ENCODE data around the gene CA5A.
"Not testable (repeated sequence)": the region's sequence is repeated elsewhere in the genome, so short reads cannot be mapped to it uniquely, and the experiment has no call there.

Gene CA5A

DNA sequence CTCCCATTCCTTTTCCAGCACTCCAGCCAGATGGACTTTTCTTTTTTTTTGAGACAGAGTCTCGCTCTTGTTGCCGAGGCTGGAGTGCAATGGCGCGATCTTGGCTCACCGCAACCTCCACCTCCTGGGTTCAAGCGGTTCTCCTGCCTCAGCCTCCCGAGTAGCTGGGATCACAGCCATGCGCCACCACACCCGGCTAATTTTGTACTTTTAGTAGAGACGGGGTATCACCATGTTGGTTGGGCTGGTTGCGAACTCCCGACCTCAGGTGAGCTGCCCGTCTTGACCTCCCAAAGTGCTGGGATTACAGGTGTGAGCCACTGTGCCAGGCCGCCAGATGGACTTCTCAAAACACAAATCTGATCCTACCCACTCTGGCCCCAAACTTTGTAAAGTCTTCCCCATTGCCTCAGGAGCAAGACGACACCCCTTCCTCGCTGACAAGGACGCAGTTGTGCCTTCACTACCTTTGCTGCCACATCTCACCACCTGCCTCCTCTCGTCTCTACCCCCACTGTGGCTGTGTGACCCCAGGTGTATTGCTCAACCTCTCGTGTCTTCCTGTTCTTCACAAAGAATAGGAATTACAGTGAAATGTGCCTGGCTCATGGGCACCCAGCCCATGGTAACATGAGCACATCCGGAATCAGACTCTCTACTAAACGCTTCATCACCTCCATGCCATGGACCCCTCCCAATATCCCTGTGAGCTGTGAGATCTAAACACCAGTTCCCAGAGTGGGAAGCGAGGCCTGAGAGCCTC lies 11.2 kb upstream of the CA5A start:
- no peak for DNase-seq

DNA sequence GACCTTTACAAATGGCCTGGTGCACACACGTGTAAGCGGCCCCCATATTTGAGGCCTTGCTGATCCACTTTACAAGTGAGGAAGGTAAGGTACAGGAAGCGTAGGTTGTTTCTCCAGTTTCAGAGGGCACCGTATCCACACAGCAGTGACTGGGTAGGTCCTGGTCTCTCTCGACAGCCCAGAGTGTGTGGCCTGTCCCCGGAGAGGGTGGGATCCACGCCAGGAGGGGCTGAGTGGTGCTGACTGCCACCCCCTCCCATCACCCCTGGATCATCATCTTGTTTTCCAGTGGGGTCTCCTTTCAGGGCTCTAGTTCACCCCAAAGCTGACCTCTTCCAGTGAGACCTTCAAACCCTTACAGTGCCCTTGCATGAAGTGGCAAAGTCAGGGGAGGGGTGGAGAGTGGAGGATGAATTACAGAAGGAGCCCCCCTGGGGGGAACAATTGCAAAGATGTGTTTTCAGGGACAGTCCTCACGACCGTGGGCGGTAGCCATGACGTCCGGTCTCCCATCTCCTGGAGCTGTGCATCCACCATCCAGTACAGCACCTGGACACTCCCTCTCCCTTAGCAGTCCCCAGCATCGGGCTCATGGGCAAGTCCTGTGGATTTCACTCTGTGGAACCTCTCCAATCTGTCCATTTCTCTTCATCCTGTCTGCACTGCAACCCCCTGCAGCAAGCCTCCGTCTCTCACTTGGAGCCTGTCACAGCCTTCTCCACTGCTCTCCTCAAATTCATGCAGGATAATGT lies 10.4 kb upstream of the CA5A start:
- no peak for DNase-seq

DNA sequence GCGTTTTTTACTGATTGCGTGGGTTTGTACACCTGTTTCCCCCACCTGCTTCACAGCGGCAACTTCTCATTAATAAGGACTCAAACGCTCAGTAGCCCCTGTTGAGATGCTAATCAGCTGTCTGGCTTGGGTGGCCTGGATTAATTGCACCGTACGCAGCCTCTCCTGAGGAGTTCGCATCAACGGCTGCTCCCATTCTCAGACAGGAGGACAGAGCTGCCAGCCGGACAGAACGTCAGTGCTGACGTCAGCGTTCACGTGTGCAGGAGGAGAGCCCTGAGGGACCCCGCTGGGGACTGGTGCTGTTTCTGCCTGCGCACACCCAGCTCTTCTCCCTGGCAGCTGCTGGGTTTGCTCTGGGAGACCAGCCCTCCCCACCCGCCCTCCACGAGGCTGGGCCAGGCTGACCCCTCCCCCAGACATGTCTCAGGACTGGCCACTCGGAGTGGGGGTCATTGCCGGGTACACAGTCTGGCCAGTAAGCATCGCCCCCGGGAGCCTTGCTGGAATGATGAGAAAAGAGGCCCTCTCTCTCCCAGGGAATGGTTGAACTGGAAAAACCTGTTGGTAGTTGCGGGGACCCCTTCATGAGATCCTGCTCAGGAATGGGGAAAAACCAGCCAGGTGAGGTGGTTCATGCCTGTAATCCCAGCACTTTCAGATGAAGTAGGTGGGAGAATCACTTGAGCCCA lies 9.2 kb upstream of the CA5A start:
- peak; percentile 23 for DNase-seq

DNA sequence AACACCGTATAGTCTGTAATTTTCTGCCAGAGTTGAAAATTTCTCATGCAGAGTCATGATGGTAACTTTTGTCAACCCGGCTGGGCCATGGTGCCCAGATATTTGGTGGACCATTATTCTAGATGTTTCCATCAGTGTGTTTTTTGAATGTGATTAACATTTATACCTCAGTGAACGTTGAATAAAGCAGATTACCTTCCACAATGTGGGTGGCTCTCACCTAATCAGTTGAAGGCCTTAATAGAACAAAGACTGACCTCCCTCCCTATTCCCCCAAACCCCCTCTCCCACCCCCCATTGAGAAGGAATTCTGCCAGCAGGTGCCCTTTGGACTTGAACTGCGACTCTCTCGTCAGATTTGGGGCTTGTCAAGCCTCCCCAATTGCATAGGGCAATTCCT lies 6.4 kb upstream of the CA5A start:
- DNase-seq = no peak

DNA sequence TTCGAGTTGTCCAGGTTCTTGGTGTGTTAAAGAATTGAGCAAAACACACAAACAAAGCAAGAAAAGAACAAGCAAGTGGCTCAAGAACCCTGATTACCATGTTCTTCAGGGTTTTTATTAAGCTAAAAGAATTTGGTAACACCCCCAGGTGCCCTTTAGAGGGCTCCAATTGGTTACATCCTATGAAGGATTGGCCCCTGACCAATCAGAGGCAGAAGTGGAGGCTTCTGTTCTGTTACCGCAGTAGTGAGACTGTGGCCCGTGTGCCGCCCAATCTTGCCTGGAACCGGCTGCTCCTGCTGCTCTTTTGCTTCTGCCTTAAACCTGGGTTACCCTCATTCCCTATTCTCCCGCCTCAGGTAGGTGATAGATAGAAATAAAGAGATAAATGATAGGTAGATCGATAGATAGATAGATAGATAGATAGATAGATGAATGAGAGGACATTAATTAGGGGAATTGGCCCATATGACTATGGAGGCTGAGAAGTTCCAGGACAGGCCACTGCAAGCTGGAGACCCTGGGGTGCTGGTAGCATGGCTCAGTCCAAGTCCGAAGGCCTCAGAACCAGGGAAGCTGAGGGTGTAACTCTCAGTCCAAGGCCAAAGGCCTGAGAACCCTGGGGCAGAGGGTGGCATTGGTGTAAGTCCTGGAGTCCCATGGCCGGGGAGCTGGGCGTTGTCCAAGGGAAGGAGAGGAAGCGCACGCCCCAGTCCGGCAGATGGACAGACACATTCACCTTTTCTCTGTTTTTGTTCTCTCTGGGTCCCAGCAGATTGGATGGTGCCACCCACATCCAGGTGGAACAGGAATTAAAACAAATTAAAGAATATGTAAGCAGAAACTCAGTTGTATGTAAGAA lies 3.5 kb upstream of the CA5A start:
- DNase-seq = no peak

DNA sequence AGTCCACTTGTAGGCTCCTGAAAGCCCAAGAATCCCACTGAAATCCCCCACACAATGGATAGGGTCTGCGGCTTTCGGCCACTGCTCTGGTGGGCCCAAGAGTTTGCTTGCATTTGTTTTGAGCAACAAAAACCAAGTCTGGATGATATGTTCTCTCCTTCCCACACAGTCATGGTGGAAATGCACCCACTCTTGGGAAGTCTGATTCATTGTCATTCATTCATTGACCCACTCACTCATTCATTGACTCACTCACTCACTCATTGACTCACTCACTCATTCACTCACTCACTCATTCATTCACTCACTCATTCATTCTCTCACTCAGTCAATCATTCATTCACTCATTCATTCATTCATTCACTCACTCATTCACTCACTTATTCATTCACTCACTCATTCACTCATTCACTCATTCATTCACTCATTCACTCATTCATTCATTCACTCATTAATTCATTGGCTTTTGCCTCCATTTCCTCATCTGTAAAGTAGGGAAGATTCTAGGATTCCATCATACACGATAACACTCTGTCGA lies 2.2 kb upstream of the CA5A start:
- DNase-seq = no peak

DNA sequence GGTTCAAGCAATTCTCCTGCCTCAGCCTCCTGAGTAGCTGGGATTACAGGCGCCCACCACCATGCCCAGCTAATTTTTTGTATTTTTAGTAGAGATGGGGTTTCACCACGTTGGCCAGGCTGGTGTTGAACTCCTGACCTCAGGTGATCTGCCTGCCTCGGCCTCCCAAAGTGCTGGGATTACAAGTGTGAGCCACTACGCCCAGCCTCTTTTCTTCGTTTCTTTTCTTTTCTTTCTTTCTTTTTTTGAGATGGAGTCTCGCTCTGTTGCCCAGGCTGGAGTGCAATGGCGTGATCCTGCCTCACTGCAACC lies 858 bp upstream of the CA5A start:
- DNase-seq = not testable (repeated sequence)

DNA sequence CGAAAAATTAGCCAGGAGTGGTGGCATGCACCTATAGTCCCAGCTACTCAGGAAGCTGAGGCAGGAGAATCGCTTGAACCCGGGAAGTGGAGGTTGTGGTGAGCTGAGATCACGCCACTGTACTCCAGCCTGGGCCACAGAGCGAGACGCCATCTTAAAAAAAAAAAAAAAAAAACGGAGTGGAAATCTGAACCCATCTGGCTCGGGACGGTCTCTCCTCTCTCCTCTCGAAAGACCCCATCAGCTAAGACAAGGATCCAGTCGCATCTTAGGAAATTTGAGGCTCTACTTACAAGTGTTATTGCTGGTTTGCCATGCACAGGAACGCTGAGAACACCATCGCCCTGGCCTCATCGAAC lies 334 bp downstream of the CA5A start:
- DNase-seq = not testable (repeated sequence)

DNA sequence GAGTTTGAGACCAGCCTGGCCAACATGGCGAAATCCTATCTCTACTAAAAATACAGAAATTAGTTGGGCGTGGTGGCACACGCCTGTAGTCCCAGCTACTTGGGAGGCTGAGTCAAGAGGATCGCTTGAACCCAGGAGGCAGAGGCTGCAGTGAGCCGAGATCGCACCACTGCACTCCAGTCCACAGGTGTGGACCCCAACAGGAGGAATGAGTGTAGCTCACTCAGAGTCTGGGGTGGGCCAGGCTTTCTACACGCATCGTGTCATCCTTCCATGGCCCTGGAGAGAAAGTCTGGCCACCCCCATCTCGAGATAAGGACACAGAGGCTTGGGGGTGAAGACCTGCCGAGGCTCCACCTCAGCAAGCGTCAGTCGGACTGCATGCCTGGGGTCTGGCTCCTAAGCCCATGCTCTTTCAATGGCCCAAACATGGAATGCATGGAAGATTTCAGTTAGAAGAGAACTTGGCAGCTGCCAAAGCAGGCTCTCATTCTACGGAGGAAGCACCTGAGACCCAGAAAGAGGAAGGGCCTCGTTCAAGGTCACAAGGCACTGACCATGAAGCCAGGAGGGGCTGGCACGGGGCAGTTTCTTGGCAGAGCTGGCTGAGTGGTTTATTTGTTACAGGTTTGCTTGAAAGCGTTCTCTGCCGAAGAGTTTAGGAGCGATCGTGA lies 1.4 kb downstream of the CA5A start:
- not testable (repeated sequence) for DNase-seq

DNA sequence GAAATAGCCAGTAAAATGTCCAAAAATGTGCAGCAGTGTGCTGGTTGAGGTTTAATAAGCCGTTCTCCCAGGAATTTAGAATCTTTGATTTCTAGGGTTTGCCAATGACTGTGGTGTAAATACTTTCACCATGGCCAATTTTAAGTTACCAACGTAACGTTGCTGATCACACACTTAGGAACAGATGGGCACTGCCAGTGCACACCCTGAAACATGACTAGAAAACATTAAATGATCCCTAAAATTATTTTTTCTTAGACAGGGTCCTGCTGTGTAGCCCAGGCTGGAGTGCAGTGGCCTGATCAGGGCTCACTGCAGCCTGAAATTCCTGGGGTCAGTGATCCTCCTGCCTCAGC lies 3.2 kb downstream of the CA5A start:
- no peak for DNase-seq

DNA sequence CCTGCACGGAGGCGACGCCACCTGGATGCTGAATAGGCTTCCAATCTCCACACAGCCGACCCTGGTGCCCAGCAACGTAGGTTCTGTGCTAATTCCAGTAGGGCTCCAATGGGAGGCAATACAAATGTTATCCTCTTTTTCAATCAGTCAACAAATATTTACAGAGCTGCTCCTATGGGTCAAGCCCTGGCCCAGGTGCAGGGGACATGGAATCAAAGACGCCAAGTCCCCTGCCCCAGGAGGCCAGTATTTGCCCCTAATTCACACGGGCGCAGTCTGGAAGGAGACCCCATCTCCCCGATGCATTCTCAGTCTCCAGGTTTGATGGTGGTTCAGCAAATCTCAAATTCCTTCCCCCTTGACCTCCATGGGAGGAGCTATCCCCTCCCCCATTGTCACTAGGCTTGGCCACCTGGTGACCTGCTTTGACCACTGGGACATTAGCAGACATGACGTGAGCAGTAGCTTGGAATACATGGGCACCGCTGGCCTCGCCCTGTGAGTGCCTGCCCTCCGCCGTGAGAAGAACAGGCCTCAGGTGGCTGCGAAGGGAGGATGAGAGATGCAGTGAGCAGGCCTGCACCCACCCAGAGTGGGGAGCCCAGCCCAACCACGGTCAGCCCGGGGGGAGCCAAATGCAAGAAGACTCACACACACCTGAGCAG lies 3.7 kb downstream of the CA5A start:
- not testable (repeated sequence) for DNase-seq

DNA sequence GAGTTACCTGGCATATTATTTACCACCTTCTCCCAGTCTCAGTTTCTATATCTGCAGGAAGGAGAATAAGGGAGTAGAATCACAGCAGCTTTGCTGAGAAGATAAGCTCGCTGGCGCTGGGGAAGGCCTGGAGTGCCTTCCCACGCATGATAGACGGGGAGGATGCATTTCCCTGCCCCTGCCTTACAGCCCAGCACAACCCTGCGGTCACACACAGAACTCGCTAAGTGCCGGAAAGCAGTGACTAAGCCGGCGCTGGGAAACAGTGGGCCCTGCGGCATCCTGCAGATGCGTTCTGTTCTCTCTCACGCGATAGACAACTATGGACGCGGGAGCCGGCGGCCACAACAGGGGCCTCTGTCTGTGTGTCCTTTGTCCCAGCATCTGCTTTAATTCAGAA lies 4.8 kb downstream of the CA5A start:
- DNase-seq = no peak

DNA sequence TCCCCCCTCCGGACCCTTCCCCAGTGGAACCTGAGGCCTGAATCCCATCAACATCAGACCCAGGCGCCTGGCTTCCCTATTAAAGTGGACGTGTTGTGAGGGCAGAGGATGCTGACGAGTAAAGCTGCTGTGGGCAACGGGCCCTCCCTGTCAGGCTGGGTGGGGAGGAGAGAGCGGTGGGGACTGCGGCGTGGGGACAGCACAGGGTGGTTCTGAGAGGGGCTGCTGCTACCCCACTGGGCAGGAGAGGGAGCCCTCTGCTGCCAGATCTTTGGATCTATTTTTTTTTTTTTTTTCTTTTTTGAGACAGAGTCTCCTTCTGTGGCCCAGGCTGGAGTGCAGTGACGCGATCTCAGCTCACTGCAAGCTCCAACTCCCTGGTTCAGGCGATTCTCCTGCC lies 5.9 kb downstream of the CA5A start:
- no peak for DNase-seq

DNA sequence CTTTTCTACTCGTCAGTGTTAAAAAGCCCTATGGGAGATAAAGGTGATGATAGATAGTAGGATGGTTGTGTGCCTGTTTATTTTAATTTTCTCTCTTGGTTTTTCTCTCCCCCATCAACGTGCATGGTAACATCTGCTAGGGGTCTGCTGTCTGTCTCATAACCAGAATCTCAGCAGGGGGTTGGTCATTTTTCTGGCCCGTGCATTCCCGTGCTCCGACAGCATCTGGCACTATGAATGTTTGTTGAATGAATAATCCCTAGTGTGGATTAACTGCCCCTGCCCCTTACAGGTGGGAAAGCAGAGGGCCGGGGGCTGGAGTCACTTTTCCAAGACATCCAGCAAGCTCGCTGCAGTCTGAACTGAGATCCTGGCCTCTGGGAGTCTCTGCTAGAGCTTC lies 6.3 kb downstream of the CA5A start:
- DNase-seq = no peak

DNA sequence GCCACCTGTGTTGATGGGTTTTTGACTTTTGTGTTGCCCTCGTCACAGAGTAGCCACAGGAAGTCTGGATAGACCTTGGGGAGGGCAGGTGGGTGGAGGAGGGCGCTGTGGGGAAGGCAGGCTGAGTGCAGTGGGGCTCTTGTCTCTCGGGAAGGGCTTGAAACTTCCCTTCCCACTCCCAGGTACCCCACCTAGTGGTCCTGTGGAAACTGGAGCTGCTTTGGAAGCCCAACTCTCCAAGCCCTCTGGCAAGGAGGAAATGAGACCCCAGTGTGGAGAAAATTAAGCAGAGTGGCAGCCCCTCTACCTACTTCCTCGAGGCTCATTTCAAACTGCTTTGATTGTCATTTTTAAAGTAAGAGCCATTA lies 9.2 kb downstream of the CA5A start:
- DNase-seq = no peak

DNA sequence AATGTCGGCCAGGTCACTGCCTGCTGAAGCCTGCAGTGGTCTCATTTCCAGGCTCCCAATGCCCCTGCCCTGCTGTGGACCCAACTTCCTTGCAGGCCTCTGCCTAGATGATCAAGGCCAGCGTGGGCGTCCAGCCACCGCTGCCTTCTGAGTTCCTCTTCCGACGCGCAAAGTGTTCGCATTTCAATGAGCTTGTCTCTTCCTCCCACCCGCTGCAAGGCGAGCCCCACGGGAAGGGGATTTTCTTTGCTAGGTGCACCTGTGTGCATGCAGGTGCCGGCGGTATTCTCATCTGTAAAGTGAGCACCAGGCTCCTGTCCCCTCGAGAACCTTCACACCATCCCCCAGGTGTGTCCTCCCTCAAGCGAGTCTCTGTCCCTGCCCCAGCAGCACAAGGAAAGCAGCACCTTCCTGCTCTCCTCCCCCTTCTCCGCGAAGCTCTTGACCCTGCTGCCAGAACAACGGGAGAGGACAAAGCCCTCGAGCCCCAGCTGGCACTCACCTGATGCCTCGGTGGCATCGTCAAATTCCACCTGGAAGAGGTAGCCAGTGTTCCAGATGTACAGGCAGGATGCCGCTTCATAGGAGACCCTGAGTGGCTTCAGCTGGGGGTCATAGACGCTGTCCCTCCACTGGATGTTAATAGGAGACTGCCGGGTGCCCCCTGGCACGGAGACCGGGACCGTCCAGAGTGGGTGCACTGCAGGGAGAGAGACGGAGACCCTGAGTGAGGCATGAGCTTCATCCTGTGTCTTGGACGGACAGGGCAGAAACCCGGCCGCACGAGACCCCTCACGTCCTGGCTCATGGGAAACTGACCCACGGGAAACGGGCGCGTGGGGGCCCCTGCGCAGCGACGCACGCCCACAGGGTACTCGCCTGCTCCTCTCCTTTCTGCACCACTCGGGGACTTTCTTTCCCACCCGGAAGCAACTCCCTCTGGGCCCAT lies 9.8 kb downstream of the CA5A start:
- no peak for DNase-seq

DNA sequence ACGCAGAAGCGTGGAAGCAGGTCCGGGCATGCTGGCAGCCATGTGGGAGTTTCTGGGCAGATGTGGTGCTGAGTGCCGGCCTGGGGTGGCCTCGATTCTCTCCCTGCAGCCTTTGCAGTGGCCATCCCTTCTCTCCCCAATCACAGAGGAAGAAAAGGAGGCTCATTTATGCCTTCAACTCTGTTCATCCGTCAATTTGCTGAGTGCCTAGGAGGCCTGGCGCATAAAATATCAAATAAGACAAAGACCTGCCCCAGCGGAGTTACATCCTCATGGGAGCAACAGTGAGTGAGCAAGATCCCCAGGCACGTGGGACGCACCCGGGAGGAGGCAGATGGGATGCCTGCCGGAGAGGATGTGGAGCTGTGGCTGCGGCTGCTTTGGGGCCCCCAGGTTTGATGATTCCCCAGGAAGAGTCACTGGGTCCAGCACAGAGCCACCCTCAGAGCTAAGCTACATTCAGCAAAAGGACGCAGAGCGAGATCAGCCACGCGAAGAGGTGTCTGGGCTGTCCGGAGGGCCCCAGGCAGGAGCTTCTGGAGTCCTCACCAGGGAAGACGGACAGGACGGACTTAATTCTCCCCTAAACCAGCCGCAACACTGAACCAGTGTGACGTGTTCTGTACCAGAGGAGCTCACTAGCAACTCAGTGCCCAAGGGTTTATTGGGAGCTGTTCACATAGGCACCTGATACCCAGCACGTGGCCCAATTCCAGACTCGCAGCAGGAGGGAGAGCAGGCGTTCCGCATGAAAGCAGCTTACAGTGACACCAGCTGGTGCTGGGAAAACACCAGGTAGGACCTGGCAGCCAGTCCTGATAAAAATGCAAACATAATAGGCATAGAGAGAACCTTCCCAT lies 11.3 kb downstream of the CA5A start:
- DNase-seq = no peak

DNA sequence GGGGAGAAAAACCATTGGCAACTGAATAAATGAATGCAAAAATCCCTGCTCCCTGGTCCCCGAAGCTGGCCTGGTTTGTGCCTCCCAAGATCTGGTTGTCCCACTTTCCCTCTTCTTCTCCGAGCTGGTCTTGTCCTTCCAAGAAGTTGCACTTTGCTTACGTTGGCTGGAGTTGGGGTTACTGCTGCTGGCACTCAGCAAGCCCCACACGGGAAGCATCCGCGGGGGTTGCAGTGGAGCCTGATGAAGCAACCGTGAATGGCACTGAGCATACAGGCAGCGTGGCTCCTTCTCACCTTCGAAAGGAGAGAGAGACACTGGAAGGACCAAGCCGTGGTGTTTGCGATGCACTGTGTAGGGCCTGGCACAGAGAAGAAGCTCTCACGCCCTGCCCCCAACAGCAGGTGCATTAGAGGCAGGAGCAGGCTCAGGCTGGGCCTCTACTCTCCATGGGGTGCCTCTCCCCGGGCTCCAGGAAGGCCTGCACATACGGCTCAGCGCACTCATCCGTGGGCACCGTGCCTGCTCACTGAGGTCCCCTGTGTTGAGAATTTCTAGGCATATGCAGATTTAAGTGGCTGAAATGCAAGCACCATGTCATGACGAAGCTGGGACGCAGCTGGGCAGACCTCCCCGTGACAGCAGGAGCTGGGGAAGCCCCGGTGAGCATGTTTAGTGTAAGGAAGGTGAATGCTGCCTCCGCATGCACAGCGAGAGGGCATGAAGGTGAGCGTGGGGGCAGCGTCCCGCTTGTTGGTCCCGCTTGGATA lies 12.1 kb downstream of the CA5A start:
- DNase-seq = no peak

All from HCEC 1CT (cell line).